Mammary epithelial cell (primary cell): ENCODE results near the gene CACNA2D1.

Source experiments
- EZH2 ChIP-seq: IDR thresholded peaks from 2 replicates; pipeline ENCODE4 v1.6.1; 2012; ENCODE audit warnings: low read length, inconsistent platforms, borderline replicate concordance
- TF ChIP-seq, protein P1 (sequence below), 2 donors: IDR thresholded peaks in 1 of 2; conservative IDR thresholded peaks in 1 of 2; 2 replicates each; pipeline ENCODE4 v1.5.1; 2011 to 2012; ENCODE audit warnings: inconsistent platforms in 2 of 2, low read length in 2 of 2, mild to moderate bottlenecking in 2 of 2, control low read depth in 1 of 2, low read depth in 1 of 2; ENCODE audit not compliant: insufficient read depth in 1 of 2; ENCODE audit errors: extremely low read depth in 1 of 2

DNA sequence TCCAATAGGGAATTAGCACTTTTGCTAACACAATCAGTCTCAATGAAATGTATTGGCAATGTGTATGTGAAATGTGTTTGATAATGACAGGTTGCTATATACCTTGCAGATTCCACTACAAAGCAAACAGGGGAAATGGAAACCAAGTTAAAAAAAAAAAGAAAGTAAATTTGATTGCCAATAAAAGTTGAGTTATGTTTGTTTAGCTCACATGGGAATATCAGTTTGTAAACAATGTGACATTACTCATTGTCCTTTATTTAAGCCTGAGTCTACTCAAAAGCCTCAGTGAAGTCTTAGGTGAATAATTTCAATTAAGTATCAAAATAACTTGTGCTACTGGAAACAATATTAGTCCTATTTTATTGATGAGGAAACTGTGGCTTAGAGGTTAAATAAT, 285.2 kb downstream of the CACNA2D1 start:
- TF ChIP-seq, protein P1, sequence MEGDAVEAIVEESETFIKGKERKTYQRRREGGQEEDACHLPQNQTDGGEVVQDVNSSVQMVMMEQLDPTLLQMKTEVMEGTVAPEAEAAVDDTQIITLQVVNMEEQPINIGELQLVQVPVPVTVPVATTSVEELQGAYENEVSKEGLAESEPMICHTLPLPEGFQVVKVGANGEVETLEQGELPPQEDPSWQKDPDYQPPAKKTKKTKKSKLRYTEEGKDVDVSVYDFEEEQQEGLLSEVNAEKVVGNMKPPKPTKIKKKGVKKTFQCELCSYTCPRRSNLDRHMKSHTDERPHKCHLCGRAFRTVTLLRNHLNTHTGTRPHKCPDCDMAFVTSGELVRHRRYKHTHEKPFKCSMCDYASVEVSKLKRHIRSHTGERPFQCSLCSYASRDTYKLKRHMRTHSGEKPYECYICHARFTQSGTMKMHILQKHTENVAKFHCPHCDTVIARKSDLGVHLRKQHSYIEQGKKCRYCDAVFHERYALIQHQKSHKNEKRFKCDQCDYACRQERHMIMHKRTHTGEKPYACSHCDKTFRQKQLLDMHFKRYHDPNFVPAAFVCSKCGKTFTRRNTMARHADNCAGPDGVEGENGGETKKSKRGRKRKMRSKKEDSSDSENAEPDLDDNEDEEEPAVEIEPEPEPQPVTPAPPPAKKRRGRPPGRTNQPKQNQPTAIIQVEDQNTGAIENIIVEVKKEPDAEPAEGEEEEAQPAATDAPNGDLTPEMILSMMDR (conservative IDR thresholded peaks at IDR 0.05 in 1 of 2, IDR thresholded peaks at IDR 0.05 in 1 of 2; ENCODE audit: extremely low read depth in 1 of 2, insufficient read depth in 1 of 2, low read depth in 1 of 2, low read length in 2 of 2), result no peak
- TF ChIP-seq EZH2, result no peak
